22Rv1 (cell line): Measurements from ENCODE around the gene GNL1.

Experiments used
- CTCF ChIP-seq: fragments of 450-650 bp; IDR thresholded peaks from 2 replicates; pipeline ENCODE4 v1.5.1; 2017; ENCODE audit warnings: mild to moderate bottlenecking
- ZFX ChIP-seq: fragments of 450-650 bp; IDR thresholded peaks from 2 replicates; pipeline ENCODE4 v1.6.1; 2017; ENCODE audit warnings: antibody characterized with exemption, borderline replicate concordance

GRCh38 chr6:30554962-30555815, 1.1 kb downstream of the GNL1 start:
- no peak for TF ChIP-seq CTCF
- TF ChIP-seq ZFX: no peak
